GM19023 (cell line): ENCODE data around the gene KDM1B.
A peak's percentile ranks its signal among the peaks of the same experiment; 100 is the strongest.

Experiments used
- ATAC-seq: cut with Tn5 transposase; IDR thresholded peaks from one replicate; pipeline ENCODE4 v1.9.1; 2021; ENCODE audit warnings: mild to moderate bottlenecking, moderate library complexity; ENCODE audit not compliant: unreplicated experiment

The KDM1B gene

GRCh38 chr6:18155150-18155863, at the start of gene KDM1B:
Gene KDM1B (plus strand): TSS chr6:18155422. CDS start chr6:18159896, 4,474 bp downstream.
- ATAC-seq, result peak; percentile 87

- ATAC-seq, result no peak
Measured at GRCh38 chr6:18107061-18107460, 48.2 kb upstream of the KDM1B start.

- no peak for ATAC-seq
Measured at GRCh38 chr6:18110162-18110561, 45.1 kb upstream of the KDM1B start.

- no peak for ATAC-seq
Measured at GRCh38 chr6:18115356-18115755, 39.9 kb upstream of the KDM1B start.

GRCh38 chr6:18117136-18117535, 38.1 kb upstream of the KDM1B start:
- ATAC-seq, result no peak

GRCh38 chr6:18118330-18118729, 36.9 kb upstream of the KDM1B start:
- no peak for ATAC-seq

- no peak for ATAC-seq
Measured at GRCh38 chr6:18119236-18119635, 36.0 kb upstream of the KDM1B start.

GRCh38 chr6:18121580-18122127, 33.6 kb upstream of the KDM1B start:
- no peak for ATAC-seq

GRCh38 chr6:18122128-18123093, 32.8 kb upstream of the KDM1B start, which contains the start of gene NHLRC1:
Gene NHLRC1 (minus strand): TSS chr6:18122677. CDS start chr6:18122606, 71 bp downstream.
- peak; percentile 99 for ATAC-seq

- no peak for ATAC-seq
Measured at GRCh38 chr6:18126121-18126520, 29.1 kb upstream of the KDM1B start.

GRCh38 chr6:18132346-18132745, 22.9 kb upstream of the KDM1B start:
- ATAC-seq, result no peak

- ATAC-seq, result no peak
Measured at GRCh38 chr6:18135171-18135570, 20.1 kb upstream of the KDM1B start.

- ATAC-seq, result no peak
Measured at GRCh38 chr6:18136260-18136659, 19.0 kb upstream of the KDM1B start.

GRCh38 chr6:18138906-18139305, 16.3 kb upstream of the KDM1B start:
- no peak for ATAC-seq

GRCh38 chr6:18139935-18140621, 15.1 kb upstream of the KDM1B start:
- ATAC-seq, result no peak

- ATAC-seq, result no peak
Measured at GRCh38 chr6:18141805-18142590, 13.2 kb upstream of the KDM1B start.

GRCh38 chr6:18142591-18142861, 12.7 kb upstream of the KDM1B start:
- no peak for ATAC-seq

GRCh38 chr6:18147160-18147559, 8.1 kb upstream of the KDM1B start:
- no peak for ATAC-seq

GRCh38 chr6:18147616-18148015, 7.6 kb upstream of the KDM1B start:
- no peak for ATAC-seq

- ATAC-seq, result no peak
Measured at GRCh38 chr6:18148304-18149025, 6.8 kb upstream of the KDM1B start.
